NCI-H1417 (cell line): ENCODE data around the gene FARP2.
A peak's percentile ranks its signal among the peaks of the same experiment; 100 is the strongest.
"Not testable (repeated sequence)": the region's sequence is repeated elsewhere in the genome, so short reads cannot be mapped to it uniquely, and the experiment has no call there.

Experiments used
- DNase-seq, 3 experiments: peaks; one replicate each; lab custom pipeline; 2025; lab: John Stamatoyannopoulos, UW

The FARP2 gene

GRCh38 chr2:241355983-241356870 is at the start of gene FARP2:
FARP2 (plus strand) TSS chr2:241356285; CDS start chr2:241373108, 16,823 bp downstream.
- peak; percentile 94 to 99 (median 97) for DNase-seq

- no peak for DNase-seq
Measured at GRCh38 chr2:241307055-241307454, 49.0 kb upstream of the FARP2 start.

DNA sequence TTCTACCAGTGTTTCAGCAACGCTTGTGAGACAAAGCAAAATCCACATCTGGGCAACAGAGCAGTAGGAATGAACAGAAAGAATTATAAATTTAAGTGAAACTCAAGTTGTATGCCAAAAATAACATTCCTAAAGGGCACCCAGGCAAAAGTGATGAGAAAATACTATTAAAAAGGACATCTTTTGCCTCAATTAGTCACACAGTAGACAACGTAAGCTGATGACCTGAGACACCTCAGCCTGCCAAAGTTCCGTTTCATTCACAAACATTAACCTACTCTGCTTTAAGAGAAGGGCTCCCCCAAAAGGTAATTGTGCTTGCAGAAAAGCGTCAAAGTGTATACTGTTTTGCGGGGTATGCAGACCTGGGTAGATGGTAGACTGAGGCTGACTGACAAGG is 47.8 kb upstream of the FARP2 start:
- no peak for DNase-seq

DNA sequence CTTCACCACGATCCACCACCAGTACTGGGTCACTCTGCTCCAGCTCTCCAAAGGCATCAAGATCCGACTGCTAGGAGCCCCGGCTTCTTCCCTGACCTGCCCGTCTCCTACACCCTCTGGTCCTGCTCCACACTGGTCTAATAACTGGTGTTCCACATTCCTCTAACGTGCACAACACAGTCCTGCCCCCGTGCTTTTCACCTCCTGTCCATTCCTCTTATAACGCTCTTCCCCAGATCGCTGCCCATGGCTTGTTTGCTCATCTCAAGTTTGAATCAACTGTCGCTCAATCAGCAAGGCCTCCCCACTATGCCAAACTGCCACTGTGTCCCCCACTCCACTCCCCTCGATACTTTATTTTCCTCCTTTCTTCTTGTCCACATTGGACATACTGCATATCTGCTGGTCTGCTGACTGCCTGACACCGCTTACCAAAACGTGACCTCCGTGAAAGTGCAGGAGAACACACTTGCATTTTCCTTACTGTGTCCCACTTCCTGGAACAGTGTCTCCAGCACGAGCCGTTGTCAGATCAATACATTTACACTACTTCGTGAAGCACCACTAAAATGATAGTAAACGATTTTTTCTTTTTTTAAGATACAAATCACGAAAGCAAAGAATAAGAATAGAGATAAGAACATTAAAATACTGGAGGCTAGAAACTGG is 47.1 kb upstream of the FARP2 start:
- no peak for DNase-seq

GRCh38 chr2:241309684-241310117 is 46.4 kb upstream of the FARP2 start:
- DNase-seq, result no peak

DNA sequence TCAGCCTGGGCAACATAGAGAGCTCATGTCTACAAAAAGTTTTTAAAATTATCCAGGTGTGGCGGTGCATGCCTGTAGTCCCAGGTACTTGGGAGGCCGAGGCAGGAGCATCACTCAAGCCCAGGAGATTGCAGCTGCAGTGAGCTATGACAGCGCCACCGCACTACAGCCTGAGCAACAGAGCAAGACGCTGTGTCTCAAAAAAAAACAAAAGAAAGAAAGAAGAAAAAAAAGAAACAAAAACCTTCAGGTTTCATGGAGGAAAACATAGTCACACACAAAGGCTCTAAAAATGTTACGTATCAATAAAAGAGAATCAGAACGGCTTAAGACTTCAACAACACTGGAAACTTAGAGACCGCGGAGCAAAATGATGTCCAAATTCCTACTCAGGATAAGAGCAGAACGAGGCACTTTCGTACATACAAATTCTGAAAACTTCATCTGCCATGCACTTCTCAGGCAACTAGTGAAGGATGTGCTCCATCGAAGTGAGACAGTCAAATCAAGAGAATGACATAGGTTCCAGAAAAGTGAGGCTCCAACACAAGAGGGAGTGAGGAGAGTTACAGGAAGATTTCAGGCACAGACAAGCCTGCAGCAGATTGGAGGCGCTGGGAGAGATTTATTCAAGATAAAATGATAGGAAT is 45.0 kb upstream of the FARP2 start:
- no peak for DNase-seq

- no peak for DNase-seq
Measured at GRCh38 chr2:241312082-241312481, 44.0 kb upstream of the FARP2 start.

GRCh38 chr2:241313543-241314095 is 42.5 kb upstream of the FARP2 start:
- DNase-seq, result no peak

GRCh38 chr2:241314226-241315092 is 41.6 kb upstream of the FARP2 start:
- DNase-seq, result no peak

- peak; percentile 94 to 99 (median 97) for DNase-seq
Measured at GRCh38 chr2:241315093-241315878, 40.8 kb upstream of the FARP2 start, which contains the start of gene HDLBP. HDLBP (minus strand) TSS chr2:241315672; CDS start chr2:241266869, 48,803 bp downstream.

GRCh38 chr2:241315879-241316631 is 40.0 kb upstream of the FARP2 start, which contains the start of gene SEPTIN2:
SEPTIN2 (plus strand) TSS chr2:241315925; CDS start chr2:241324233, 8,308 bp downstream.
- peak; percentile 50 to 86 (median 85) for DNase-seq

GRCh38 chr2:241316825-241317224 is 39.3 kb upstream of the FARP2 start:
- no peak for DNase-seq

GRCh38 chr2:241317391-241317790 is 38.7 kb upstream of the FARP2 start:
- DNase-seq, result no peak

DNA sequence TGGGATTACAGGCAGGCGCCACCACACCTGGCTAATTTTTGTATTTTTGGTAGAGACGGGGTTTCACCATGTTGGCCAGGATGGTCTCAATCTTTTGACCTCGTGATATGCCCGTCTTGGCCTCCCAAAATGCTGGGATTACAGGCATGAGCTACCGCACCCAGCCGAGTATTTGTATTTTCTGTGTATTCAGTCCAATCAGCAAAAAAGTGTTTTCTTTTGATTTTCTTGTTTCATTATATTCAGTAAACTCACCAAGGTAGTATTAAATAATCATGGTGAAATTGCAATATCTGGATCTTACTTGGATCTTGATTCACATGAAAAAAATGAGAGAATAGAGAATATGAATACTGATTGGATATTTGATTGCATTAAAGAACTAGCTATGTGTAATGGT is 37.3 kb upstream of the FARP2 start:
- not testable (repeated sequence) for DNase-seq

GRCh38 chr2:241320394-241320793 is 35.7 kb upstream of the FARP2 start:
- no peak for DNase-seq

- no peak for DNase-seq
Measured at GRCh38 chr2:241321033-241321432, 35.1 kb upstream of the FARP2 start.

GRCh38 chr2:241321886-241322285 is 34.2 kb upstream of the FARP2 start:
- DNase-seq, result no peak

- no peak for DNase-seq
Measured at GRCh38 chr2:241323778-241324177, 32.3 kb upstream of the FARP2 start.

GRCh38 chr2:241324775-241325174 is 31.3 kb upstream of the FARP2 start:
- no peak for DNase-seq

DNA sequence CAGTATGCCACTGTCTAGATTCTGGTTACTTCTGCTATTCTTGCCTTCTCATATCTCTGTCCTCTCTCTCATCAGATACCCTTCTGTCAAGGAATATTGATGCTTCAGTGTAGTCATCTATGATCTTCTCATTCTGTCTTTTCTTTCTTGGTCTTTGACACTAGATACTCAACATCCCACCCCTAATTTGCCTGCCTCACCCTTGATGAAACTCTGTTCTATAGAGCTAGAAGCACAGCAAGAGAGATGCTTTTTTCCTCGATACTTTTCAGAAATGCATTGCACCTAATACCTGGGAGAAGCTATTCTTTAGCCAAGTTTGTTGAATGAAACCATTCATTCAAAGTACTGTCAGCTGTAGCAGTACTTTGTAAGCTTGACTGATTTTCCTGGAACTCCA is 30.8 kb upstream of the FARP2 start:
- DNase-seq, result no peak
